AG04450 (cell line): ENCODE results near the gene DSC2. TPM values are rescaled to one million over a fixed set of nuclear protein-coding genes. Genes with fewer than 3 reads are reported as not detected.

ENCODE experiments used
- CTCF ChIA-PET: fragments of 300-600, 350-600 bp; formaldehyde crosslinking; extraction: SDS; loops from one replicate; lab custom pipeline; 2022; ENCODE audit warnings: antibody characterized with exemption, inconsistent platforms; lab: Charles Lee
- POLR2A ChIA-PET: fragments of 350-600 bp; formaldehyde crosslinking; extraction: SDS; loops from one replicate; lab custom pipeline; 2021; ENCODE audit warnings: antibody characterized with exemption, inconsistent platforms; lab: Yijun Ruan, JAX
- DNase-seq: peaks from one replicate; pipeline ENCODE4 v3.0.0-alpha.2; 2011; ENCODE audit warnings: low read depth, low spot score
- H3K27ac ChIP-seq: one replicate; pipeline ENCODE4 v1.5.1; 2012; ENCODE audit warnings: low read depth, low read length, control low read depth
- H3K27me3 ChIP-seq: one replicate; pipeline ENCODE4 v1.6.0; 2012; ENCODE audit warnings: low read length; ENCODE audit not compliant: control insufficient read depth, insufficient read depth
- H3K4me3 ChIP-seq: 2 replicates; pipeline ENCODE4 v1.5.1; 2011; ENCODE audit warnings: mild to moderate bottlenecking, low read depth, low read length, control low read depth
- H3K9me3 ChIP-seq: 2 replicates; pipeline ENCODE4 v1.5.1; 2012; ENCODE audit warnings: low read length; ENCODE audit not compliant: control insufficient read depth, insufficient read depth
- CTCF ChIP-seq: IDR thresholded peaks from 2 replicates; pipeline ENCODE4 v1.5.1; 2011; ENCODE audit warnings: low read depth, low read length, control low read depth, inconsistent platforms
- polyA plus RNA-seq: library from polyadenylated mRNA; depleted of rRNA; stranded (reverse); fragments of >200 nt; gene quantifications from 2 replicates; pipeline ENCODE4 v1.2.3, GENCODE V29; 2011

DSC2 gene
- polyA plus RNA-seq, 1 experiment: not detected

- DNase-seq: no peak
- CTCF ChIA-PET: interaction anchor here (0.8 kb wide), 1 partner anchor 990 kb away, joined by 3 read pairs; no protein-coding TSS in a partner anchor
- no peak for TF ChIP-seq CTCF
Measured at GRCh38 chr18:31043709-31044108, 58.5 kb downstream of the DSC2 start.

GRCh38 chr18:31042406-31043181 is 59.6 kb downstream of the DSC2 start, which contains the start of gene DSC3:
Gene DSC3, minus strand, starts transcription at chr18:31042742. Its CDS starts 82 bp downstream, at chr18:31042660.
- H3K27me3 ChIP-seq: peaks cover 4% of the 10 kb centered on the region
- H3K27ac ChIP-seq: no peak within 1 kb of the TSS
- ChIA-PET CTCF (no interaction called here), POLR2A (no interaction called here)
- no peak for DNase-seq
- peaks cover 26% of the 10 kb centered on the region for H3K9me3 ChIP-seq
- TF ChIP-seq CTCF: no peak
- no peak within 1 kb of the TSS for H3K4me3 ChIP-seq

More at GRCh38 chr18:31043709-31044108, 58.5 kb downstream of the DSC2 start:
- Histone ChIP-seq H3K27ac (no peak overlapping the region), H3K9me3 (peaks cover 25% of the 10 kb centered on the region), H3K4me3 (no peak overlapping the region), H3K27me3 (peaks cover 4% of the 10 kb centered on the region)
- POLR2A ChIA-PET: no interaction called here

GRCh38 chr18:31042084-31042405 is 60.2 kb downstream of the DSC2 start:
- H3K27me3 ChIP-seq: peaks cover 4% of the 10 kb centered on the region
- ChIA-PET CTCF (no interaction called here), POLR2A (no interaction called here)
- DNase-seq: no peak
- no peak for TF ChIP-seq CTCF
- H3K4me3 ChIP-seq: no peak overlapping the region
- no peak overlapping the region for H3K27ac ChIP-seq
- peaks cover 27% of the 10 kb centered on the region for H3K9me3 ChIP-seq

- Histone ChIP-seq H3K27ac (no peak overlapping the region), H3K4me3 (no peak overlapping the region), H3K9me3 (peaks cover 24% of the 10 kb centered on the region), H3K27me3 (peaks cover 4% of the 10 kb centered on the region)
- POLR2A ChIA-PET: no interaction called here
- no peak for DNase-seq
- CTCF ChIA-PET: no interaction called here
- no peak for TF ChIP-seq CTCF
Measured at GRCh38 chr18:31041271-31042083, 60.7 kb downstream of the DSC2 start.

- DNase-seq: no peak
- POLR2A ChIA-PET: no interaction called here
- H3K4me3 ChIP-seq: no peak overlapping the region
- H3K9me3 ChIP-seq: peaks cover 24% of the 10 kb centered on the region
- CTCF ChIA-PET: no interaction called here
- H3K27ac ChIP-seq: no peak overlapping the region
- TF ChIP-seq CTCF: no peak
- H3K27me3 ChIP-seq: peaks cover 4% of the 10 kb centered on the region
Measured at GRCh38 chr18:31040686-31041270, 61.4 kb downstream of the DSC2 start.
